HG02588 (cell line): ENCODE results near the gene SLC16A7.

Experiments
- ATAC-seq: cut with Tn5 transposase; IDR thresholded peaks from one replicate; pipeline ENCODE4 v1.9.1; 2021; ENCODE audit warnings: mild to moderate bottlenecking, moderate library complexity; ENCODE audit not compliant: unreplicated experiment

The SLC16A7 gene

DNA sequence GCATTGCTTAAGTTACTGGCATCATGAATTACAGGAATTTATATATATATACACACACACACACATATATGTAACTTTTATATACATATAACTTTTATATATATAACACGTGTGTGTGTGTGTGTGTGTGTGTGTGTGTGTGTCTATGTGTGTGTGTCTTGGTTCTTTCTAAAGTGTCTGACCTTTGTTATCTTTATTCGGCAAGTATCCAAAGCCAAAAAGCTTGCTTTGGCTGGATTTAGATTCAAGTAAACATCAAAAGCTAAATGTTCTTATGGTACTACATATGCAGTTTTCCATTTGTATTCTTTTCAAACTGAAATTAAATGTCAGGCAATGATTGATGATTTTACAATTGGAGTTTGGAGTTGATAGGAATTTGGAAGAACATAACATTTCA, 69.9 kb downstream of the SLC16A7 start:
- no peak for ATAC-seq

GRCh38 chr12:59668674-59669073, 72.8 kb downstream of the SLC16A7 start:
- no peak for ATAC-seq

- no peak for ATAC-seq
These were observed 76.4 kb downstream of the SLC16A7 start for GRCh38 chr12:59672273-59672672.

- ATAC-seq, result no peak
These were observed 79.6 kb downstream of the SLC16A7 start for GRCh38 chr12:59675461-59675860.

GRCh38 chr12:59677857-59678256, 82.0 kb downstream of the SLC16A7 start:
- no peak for ATAC-seq

DNA sequence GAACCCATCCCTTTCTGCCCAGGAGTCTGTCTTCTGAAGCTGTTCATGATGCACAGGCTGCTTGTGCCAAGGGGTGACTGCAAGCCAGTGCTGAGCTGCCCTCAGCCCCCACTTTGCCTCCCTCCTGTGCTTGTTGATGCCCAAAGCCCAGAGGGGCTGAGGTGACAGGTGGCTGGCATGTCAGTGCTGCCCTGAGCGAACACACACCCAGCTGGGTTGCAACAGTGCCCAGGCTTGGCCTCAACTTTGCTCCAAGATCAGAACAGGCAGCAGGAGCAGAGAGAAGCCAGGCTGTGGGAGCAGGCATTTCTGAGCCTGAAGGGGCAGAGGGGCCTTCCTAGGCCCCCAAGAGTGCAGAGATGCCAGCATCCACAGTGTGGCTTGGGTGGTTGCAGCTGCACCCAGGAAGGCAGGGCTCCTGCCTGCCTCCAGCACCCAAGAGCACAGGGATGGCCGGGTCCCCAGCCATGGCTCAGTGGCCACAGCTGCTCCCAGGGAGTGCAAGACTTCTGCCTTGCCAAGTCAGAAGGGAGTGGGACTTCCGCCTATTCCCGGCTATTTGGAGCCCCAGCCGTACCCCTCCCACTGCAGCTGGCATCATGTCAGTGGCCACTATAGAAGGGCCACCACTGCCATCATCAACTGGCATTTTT, 83.1 kb downstream of the SLC16A7 start:
- ATAC-seq, result no peak

DNA sequence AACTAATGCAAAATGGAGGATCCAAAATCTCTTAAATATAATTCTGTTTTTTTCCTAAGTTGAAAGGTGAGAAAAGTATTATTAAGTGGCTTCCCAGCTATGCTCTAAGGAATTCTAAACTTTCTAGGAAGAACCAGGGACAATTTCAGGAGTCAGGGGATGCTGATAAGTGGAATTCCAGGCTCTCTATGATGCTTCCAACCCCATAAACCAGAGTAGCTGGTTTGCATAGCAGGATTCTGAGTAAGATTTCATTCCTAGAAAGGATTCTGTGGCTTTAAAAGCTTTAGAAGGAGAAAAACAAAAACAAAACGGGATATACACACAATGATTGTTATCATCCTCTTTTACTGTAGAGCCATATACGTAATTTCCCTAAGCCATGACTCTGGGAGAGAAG, 93.9 kb downstream of the SLC16A7 start:
- no peak for ATAC-seq

- ATAC-seq, result no peak
These were observed 99.5 kb downstream of the SLC16A7 start for GRCh38 chr12:59695379-59695778.

- ATAC-seq, result no peak
These were observed 102.8 kb downstream of the SLC16A7 start for GRCh38 chr12:59698600-59698999.

DNA sequence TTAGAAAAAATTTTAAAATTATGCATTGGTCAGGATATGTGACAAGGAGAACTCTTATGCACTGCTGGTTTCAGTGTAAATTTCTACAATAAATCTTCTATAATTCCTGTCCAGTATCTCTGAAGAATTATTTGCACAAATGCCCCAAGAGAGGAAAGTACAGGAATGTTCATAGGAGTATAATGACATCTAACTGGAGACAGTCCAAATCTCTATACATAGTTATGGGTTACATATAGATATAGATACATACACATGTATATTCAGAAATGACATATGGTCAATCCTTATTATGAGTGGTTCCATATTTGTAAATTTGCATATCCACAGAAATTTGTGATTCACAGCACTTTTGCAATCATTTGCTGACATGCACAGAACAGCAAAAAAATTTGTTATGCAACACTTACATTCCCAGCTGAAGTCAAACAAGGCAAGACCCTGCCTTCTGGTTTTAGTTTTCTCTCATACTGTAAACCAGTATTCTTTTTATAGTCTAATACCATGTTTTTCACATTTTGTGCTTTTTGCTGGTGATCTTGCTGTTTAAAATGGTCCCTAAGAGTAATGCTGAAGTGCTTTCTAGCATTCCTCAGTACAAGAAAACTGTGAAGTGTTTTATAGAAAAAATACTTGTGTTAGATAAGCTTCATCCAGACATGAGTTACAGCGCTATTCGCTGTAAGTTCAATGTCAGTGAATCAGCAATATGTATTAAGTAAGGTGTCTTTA, 103.8 kb downstream of the SLC16A7 start:
- ATAC-seq, result no peak

DNA sequence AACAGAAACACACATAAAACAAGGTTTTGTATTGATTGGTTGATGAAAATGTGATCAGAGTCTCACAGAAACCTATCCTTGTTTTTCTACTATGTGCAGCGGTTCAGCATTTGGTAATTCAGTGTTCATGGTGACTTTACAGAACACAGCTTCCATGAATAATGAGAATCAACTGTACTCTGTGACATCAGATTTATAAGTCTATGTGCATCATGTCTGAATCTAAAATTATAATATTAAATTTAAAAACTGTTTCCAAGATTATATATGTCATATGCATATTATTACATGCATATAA, 104.3 kb downstream of the SLC16A7 start:
- no peak for ATAC-seq

DNA sequence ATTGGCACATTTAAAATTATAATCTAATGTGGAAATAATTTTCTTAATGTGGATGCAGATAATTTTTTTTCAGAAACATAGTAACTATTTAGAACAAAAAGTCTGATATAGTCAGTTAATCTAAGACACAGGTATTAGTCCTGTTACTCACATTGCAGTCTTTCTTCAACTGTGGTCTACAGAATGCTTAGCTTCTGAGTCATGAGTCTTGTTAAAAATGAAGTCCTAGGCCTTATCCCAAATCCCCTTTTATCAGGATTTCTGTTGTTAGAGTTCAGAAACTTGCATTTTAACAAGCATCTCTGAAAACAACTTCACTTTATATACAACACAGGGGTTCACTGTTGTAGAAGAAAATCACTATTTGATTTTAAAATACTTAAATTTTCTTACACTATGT, 112.2 kb downstream of the SLC16A7 start:
- ATAC-seq, result no peak

DNA sequence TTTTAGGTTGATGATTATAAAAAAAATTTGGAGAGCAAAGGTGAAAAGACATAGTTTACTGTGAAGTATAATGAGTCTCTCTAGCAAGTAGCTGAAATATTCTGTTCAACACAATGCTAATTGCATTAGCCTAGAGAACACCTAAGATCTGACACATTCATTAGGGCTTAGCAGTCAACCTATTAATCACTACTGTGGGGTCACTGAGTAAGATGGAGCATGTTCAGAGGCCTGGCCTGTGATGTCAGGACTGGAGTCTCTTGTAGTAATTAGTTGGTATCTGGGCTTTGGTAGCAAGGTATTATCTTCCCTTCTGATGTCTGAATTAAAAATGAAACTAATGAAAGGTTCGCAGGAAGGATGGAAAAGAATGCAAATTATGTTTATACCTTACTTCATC, 112.7 kb downstream of the SLC16A7 start:
- ATAC-seq, result no peak

- ATAC-seq, result no peak
These were observed 114.3 kb downstream of the SLC16A7 start for GRCh38 chr12:59710004-59710628.

DNA sequence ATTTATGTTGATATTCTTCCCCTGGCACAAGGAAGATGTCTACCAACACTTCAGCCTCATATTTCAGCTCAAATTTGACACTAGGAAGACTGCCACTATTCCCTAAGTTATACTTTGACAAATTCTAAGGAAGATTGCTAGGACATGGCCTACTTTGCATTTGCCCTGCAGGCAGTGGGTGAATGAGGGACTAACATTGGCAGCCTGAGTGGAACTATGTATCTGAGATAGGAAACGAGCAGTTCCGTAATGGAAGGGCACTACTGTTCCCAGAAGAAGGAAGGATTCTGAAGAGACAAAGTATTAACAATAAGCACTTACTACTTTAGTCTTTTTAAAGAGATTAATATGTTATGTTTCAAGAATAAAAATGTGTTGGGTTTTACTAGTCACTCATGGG, 115.1 kb downstream of the SLC16A7 start:
- ATAC-seq, result no peak

- ATAC-seq, result no peak
These were observed 119.6 kb downstream of the SLC16A7 start for GRCh38 chr12:59715434-59715833.

GRCh38 chr12:59716043-59716442, 120.2 kb downstream of the SLC16A7 start:
- ATAC-seq, result no peak

DNA sequence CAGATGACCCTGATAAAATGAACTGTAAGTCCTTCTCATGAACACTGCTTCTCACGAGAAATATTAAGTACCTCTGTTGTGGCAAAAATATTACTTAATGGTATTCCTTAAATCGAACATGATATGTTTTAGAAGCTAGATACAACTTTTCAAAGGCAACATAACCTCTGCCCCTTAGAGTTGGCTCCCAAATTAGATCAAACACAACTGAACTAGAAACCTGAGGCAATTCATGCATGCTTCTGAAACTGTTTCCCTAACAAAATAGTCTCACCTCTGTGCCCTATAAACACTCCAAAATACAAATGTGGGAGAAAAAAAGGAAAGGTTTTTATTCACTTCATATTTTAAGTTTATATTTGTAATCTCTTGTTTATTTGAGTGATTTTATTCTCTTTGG, 121.6 kb downstream of the SLC16A7 start:
- ATAC-seq, result no peak

GRCh38 chr12:59719701-59720100, 123.9 kb downstream of the SLC16A7 start:
- ATAC-seq, result no peak

DNA sequence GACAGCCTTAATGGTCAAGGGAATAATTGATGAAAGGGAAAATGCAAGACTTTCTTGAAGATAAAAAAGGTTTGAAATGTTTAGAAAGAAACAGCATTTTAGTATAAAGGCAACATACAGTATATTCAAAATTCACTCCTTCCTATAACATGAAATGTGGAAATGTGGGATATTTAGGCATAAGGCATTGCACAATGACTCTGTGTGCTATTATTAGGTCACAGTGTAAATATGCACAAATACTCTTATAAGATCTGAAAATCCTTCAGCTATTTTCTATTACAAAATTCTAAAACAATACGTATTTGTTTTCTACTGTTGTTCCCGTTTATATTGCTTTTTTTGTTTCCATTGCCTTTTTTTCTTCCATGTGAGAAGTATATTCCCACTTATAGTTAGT, 127.7 kb downstream of the SLC16A7 start:
- ATAC-seq, result no peak

- ATAC-seq, result no peak
These were observed 128.3 kb downstream of the SLC16A7 start for GRCh38 chr12:59724011-59724695.

- ATAC-seq, result no peak
These were observed 137.4 kb downstream of the SLC16A7 start for GRCh38 chr12:59733200-59733599.
